HEK293T (cell line): ENCODE data around the gene ZNF516.

Source experiments
- CTCF ChIA-PET: fragments of 350-600 bp; formaldehyde crosslinking; extraction: SDS; loops from one replicate; lab custom pipeline; 2021; ENCODE audit warnings: antibody characterized with exemption, inconsistent platforms; lab: Yijun Ruan, JAX
- POLR2A ChIA-PET: fragments of 350-600 bp; formaldehyde crosslinking; extraction: SDS; loops from one replicate; lab custom pipeline; 2020; ENCODE audit warnings: antibody characterized with exemption, inconsistent platforms; lab: Yijun Ruan, JAX
- DNase-seq: peaks from one replicate; pipeline ENCODE4 v3.0.0; 2012; ENCODE audit warnings: mixed read lengths; ENCODE audit errors: extremely low spot score
- ARNT ChIP-seq: fragments of 450-650 bp; IDR thresholded peaks from 2 replicates; pipeline ENCODE4 v1.6.1; 2017; ENCODE audit warnings: mild to moderate bottlenecking
- BHLHE40 ChIP-seq: fragments of 450-650 bp; IDR thresholded peaks from 2 replicates; pipeline ENCODE4 v1.6.1; 2016; ENCODE audit warnings: mild to moderate bottlenecking, moderate library complexity, borderline replicate concordance
- CTBP1 ChIP-seq: fragments of 450-650 bp; IDR thresholded peaks from 2 replicates; pipeline ENCODE4 v1.6.1; 2016; ENCODE audit warnings: borderline replicate concordance
- ELF4 ChIP-seq: fragments of 450-650 bp; IDR thresholded peaks from 2 replicates; pipeline ENCODE4 v1.6.1; 2017; ENCODE audit warnings: antibody characterized with exemption
- FOXA1 ChIP-seq: fragments of 450-650 bp; IDR thresholded peaks from 2 replicates; pipeline ENCODE4 v1.6.1; 2016; ENCODE audit warnings: mild to moderate bottlenecking
- FOXK2 ChIP-seq: fragments of 450-650 bp; IDR thresholded peaks from 2 replicates; pipeline ENCODE4 v1.6.1; 2016; ENCODE audit warnings: mild to moderate bottlenecking
- HDGF ChIP-seq: fragments of 450-650 bp; IDR thresholded peaks from 2 replicates; pipeline ENCODE4 v1.6.1; 2017; ENCODE audit warnings: antibody characterized with exemption, borderline replicate concordance
- L3MBTL2 ChIP-seq: fragments of 450-650 bp; conservative IDR thresholded peaks from 2 replicates; pipeline ENCODE4 v1.6.1; 2016; ENCODE audit warnings: mild to moderate bottlenecking
- LEF1 ChIP-seq: fragments of 450-650 bp; IDR thresholded peaks from 2 replicates; pipeline ENCODE4 v1.6.1; 2017; ENCODE audit warnings: mild to moderate bottlenecking, borderline replicate concordance
- NFRKB ChIP-seq: fragments of 450-650 bp; IDR thresholded peaks from 2 replicates; pipeline ENCODE4 v1.6.1; 2016; ENCODE audit warnings: mild to moderate bottlenecking, moderate library complexity
- SP1 ChIP-seq: fragments of 450-650 bp; IDR thresholded peaks from 2 replicates; pipeline ENCODE4 v1.6.1; 2017
- SUZ12 ChIP-seq: fragments of 450-650 bp; IDR thresholded peaks from 2 replicates; pipeline ENCODE4 v1.6.1; 2016; ENCODE audit warnings: mild to moderate bottlenecking
- TARDBP ChIP-seq: fragments of 450-650 bp; IDR thresholded peaks from 2 replicates; pipeline ENCODE4 v1.6.1; 2016
- ZNF384 ChIP-seq: fragments of 450-650 bp; IDR thresholded peaks from 2 replicates; pipeline ENCODE4 v1.6.1; 2016
- TF ChIP-seq, protein P1 (sequence below): fragments of 450-650 bp; IDR thresholded peaks from 2 replicates; pipeline ENCODE4 v1.6.1; 2016

The ZNF516 gene

DNA sequence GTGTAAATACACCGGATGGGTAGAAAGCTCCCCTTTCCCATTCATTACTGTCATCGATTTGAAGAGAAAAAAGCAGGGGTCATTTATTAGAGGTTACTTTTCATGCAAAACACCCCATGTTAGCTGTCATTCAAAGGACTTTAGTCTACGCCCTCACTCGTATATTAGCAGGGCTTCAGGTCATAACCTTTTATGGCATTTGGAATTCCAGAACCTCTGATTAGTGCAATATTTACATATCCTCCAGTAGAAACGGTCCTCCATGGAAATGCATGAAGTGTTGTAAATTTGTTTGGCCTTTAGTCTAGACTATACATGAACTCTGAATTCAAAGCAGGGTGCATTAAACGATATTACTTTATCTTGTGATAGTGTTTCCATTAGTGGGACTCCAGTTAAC, 180.5 kb downstream of the ZNF516 start:
- POLR2A ChIA-PET: no interaction called here
- no peak for DNase-seq
- TF ChIP-seq CTBP1 (no peak), ELF4 (no peak), FOXK2 (no peak), SP1 (no peak), L3MBTL2 (no peak), FOXA1 (no peak), ZNF384 (no peak), BHLHE40 (no peak), HDGF (no peak), SUZ12 (no peak), NFRKB (no peak), LEF1 (no peak), TARDBP (no peak), ARNT (no peak)
- TF ChIP-seq, protein P1, sequence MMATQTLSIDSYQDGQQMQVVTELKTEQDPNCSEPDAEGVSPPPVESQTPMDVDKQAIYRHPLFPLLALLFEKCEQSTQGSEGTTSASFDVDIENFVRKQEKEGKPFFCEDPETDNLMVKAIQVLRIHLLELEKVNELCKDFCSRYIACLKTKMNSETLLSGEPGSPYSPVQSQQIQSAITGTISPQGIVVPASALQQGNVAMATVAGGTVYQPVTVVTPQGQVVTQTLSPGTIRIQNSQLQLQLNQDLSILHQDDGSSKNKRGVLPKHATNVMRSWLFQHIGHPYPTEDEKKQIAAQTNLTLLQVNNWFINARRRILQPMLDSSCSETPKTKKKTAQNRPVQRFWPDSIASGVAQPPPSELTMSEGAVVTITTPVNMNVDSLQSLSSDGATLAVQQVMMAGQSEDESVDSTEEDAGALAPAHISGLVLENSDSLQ: no peak
- CTCF ChIA-PET: no interaction called here

DNA sequence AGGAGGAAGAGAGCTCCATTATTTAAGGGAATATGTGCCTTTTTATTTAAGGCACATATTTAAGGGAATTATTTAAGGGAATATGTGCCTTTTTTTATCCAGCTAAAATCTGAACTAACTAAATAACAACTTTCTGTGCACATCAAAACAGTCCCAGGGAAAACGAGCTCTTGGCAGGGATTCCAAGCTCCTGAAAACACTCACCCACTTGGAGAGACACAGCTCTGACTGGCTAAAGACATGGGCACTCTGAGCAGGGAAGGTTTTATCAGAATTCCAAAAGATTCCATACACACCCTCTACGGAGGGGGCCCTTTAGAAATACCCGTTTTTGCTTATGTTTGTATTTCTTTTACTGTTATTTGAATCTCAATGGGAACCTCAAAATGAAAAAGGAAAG, 181.0 kb downstream of the ZNF516 start:
- CTCF ChIA-PET: no interaction called here

More for the DNA sequence above, 181.0 kb downstream of the ZNF516 start:
- DNase-seq: no peak
- POLR2A ChIA-PET: no interaction called here
- no peak for TF ChIP-seq ARNT
- no peak for TF ChIP-seq ELF4
- no peak for TF ChIP-seq FOXK2
- TF ChIP-seq, protein P1: no peak
- TF ChIP-seq TARDBP: no peak
- no peak for TF ChIP-seq LEF1
